ENCODE data around the gene SERPINB5.

The SERPINB5 gene

DNA sequence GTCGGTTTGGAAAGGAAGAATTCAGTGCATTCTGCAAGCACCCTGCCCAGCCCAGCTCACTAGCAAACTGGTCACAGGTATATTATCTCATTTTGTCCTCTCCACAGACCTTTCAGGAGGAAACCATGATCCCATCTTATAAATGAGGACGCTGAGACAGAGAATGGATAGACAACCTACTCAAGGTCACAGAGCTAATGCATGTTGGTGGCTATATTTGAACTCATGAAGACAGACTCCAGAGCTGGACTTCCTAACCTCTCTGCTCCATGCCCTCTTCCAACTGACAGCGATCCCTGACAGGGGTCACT is 29.5 kb downstream of the SERPINB5 start:
- DNase-seq: no peak
- no peak overlapping the region for H3K4me2 ChIP-seq (ENCODE audit: low read depth, low read length)
- H3K9me2 ChIP-seq (replicated peaks; ENCODE audit: insufficient read depth, low read length): no peaks in the 10 kb centered on the region
- H3K4me1 ChIP-seq (ENCODE audit: low read length): no peaks in the 10 kb centered on the region
- no peak overlapping the region for H3K9ac ChIP-seq (ENCODE audit: low read length)
- H3K9me3 ChIP-seq (replicated peaks; ENCODE audit: insufficient read depth, low read length): no peaks in the 10 kb centered on the region
- H4K20me1 ChIP-seq (ENCODE audit: insufficient read depth, low read length): no peaks in the 10 kb centered on the region
- no peaks in the 10 kb centered on the region for H3K79me2 ChIP-seq (ENCODE audit: low read length)
- H3F3A ChIP-seq (ENCODE audit: insufficient read depth, low read length): no peaks in the 10 kb centered on the region
- H3K36me3 ChIP-seq (replicated peaks; ENCODE audit: insufficient read depth, low read length): no peaks in the 10 kb centered on the region
- no peak overlapping the region for H3K27ac ChIP-seq (ENCODE audit: low read length)
- H2AFZ ChIP-seq (ENCODE audit: low read length): no peak overlapping the region
- H3K27me3 ChIP-seq (replicated peaks; ENCODE audit: insufficient read depth, low read length): no peaks in the 10 kb centered on the region
- H3K4me3 ChIP-seq (ENCODE audit: low read length): no peak overlapping the region
- TF ChIP-seq EZH2phosphoT487 (IDR thresholded peaks at IDR 0.05; ENCODE audit: low read length) (no peak), EZH2 (optimal IDR thresholded peaks at IDR 0.05; ENCODE audit: low read depth, low read length) (no peak)
- TF ChIP-seq, protein P1, sequence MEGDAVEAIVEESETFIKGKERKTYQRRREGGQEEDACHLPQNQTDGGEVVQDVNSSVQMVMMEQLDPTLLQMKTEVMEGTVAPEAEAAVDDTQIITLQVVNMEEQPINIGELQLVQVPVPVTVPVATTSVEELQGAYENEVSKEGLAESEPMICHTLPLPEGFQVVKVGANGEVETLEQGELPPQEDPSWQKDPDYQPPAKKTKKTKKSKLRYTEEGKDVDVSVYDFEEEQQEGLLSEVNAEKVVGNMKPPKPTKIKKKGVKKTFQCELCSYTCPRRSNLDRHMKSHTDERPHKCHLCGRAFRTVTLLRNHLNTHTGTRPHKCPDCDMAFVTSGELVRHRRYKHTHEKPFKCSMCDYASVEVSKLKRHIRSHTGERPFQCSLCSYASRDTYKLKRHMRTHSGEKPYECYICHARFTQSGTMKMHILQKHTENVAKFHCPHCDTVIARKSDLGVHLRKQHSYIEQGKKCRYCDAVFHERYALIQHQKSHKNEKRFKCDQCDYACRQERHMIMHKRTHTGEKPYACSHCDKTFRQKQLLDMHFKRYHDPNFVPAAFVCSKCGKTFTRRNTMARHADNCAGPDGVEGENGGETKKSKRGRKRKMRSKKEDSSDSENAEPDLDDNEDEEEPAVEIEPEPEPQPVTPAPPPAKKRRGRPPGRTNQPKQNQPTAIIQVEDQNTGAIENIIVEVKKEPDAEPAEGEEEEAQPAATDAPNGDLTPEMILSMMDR (IDR thresholded peaks at IDR 0.05; ENCODE audit: low read length): no peak

DNA sequence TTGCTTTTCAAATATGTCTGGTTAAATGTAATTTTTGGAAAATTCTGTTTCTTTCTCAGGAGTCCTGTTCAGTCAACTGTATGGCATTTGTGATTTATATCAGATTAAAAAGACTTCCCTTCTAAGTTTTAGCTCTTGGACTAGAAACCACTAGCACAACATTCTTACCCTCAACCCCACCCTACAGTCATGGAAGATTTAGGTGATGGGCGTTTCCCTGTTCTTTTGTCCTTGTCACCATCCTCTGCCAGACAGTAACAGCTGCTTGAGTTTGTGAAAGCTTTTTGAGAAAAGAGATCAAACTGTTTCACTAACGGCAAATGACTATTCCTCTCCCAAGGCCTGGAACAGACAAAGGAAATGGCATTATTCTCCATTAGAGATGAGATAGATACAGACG is 31.8 kb downstream of the SERPINB5 start:
- no peak for DNase-seq
- H3K27ac ChIP-seq (ENCODE audit: low read length): no peak overlapping the region
- no peaks in the 10 kb centered on the region for H3K36me3 ChIP-seq (replicated peaks; ENCODE audit: insufficient read depth, low read length)
- H3K4me3 ChIP-seq (ENCODE audit: low read length): no peak overlapping the region
- no peaks in the 10 kb centered on the region for H3K79me2 ChIP-seq (ENCODE audit: low read length)
- H3K9me2 ChIP-seq (replicated peaks; ENCODE audit: insufficient read depth, low read length): no peaks in the 10 kb centered on the region
- TF ChIP-seq EZH2 (optimal IDR thresholded peaks at IDR 0.05; ENCODE audit: low read depth, low read length): no peak
- TF ChIP-seq, protein P1 (IDR thresholded peaks at IDR 0.05; ENCODE audit: low read length): no peak
- no peak for TF ChIP-seq EZH2phosphoT487 (IDR thresholded peaks at IDR 0.05; ENCODE audit: low read length)
- H3K4me2 ChIP-seq (ENCODE audit: low read depth, low read length): no peak overlapping the region
- H3K9ac ChIP-seq (ENCODE audit: low read length): no peak overlapping the region
- H2AFZ ChIP-seq (ENCODE audit: low read length): no peak overlapping the region
- H3K9me3 ChIP-seq (replicated peaks; ENCODE audit: insufficient read depth, low read length): no peaks in the 10 kb centered on the region
- H3K27me3 ChIP-seq (replicated peaks; ENCODE audit: insufficient read depth, low read length): no peaks in the 10 kb centered on the region
- no peaks in the 10 kb centered on the region for H4K20me1 ChIP-seq (ENCODE audit: insufficient read depth, low read length)
- H3F3A ChIP-seq (ENCODE audit: insufficient read depth, low read length): no peaks in the 10 kb centered on the region
- H3K4me1 ChIP-seq (ENCODE audit: low read length): no peaks in the 10 kb centered on the region

DNA sequence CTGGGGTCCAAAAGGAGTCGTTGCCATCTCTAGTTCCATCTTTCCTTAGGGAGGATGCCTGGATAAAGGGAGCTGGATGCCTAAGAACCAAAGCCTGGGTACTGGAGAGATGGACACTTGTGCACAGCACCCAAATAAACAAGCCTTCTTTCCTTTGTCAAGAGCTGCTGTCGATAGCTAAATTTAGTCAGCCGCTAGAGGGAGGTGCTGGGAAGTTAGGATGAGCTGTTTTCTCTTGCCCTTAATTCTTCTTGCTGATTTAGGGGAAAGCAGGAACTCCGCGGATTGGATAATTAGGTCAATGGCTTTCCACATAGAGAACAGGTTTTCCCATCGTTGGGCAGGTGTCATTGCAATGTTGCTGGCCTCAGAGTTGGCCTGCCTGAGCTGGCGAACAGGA is 34.5 kb downstream of the SERPINB5 start:
- H3K9me3 ChIP-seq (replicated peaks; ENCODE audit: insufficient read depth, low read length): no peaks in the 10 kb centered on the region
- H3K4me3 ChIP-seq (ENCODE audit: low read length): no peak overlapping the region
- DNase-seq: peak; percentile 40
- H3K9me2 ChIP-seq (replicated peaks; ENCODE audit: insufficient read depth, low read length): no peaks in the 10 kb centered on the region
- no peak overlapping the region for H2AFZ ChIP-seq (ENCODE audit: low read length)
- H3K4me1 ChIP-seq (ENCODE audit: low read length): no peaks in the 10 kb centered on the region
- H3K27me3 ChIP-seq (replicated peaks; ENCODE audit: insufficient read depth, low read length): no peaks in the 10 kb centered on the region
- H3K36me3 ChIP-seq (replicated peaks; ENCODE audit: insufficient read depth, low read length): no peaks in the 10 kb centered on the region
- H3K4me2 ChIP-seq (ENCODE audit: low read depth, low read length): no peak overlapping the region
- H3K27ac ChIP-seq (ENCODE audit: low read length): no peak overlapping the region
- H3F3A ChIP-seq (ENCODE audit: insufficient read depth, low read length): no peaks in the 10 kb centered on the region
- TF ChIP-seq EZH2phosphoT487 (IDR thresholded peaks at IDR 0.05; ENCODE audit: low read length): no peak
- no peak for TF ChIP-seq EZH2 (optimal IDR thresholded peaks at IDR 0.05; ENCODE audit: low read depth, low read length)
- TF ChIP-seq, protein P1 (IDR thresholded peaks at IDR 0.05; ENCODE audit: low read length): peak; percentile 63
- no peaks in the 10 kb centered on the region for H3K79me2 ChIP-seq (ENCODE audit: low read length)
- H4K20me1 ChIP-seq (ENCODE audit: insufficient read depth, low read length): no peaks in the 10 kb centered on the region
- H3K9ac ChIP-seq (ENCODE audit: low read length): no peak overlapping the region

Measured in MM.1S (cell line).